Smooth muscle cell (in vitro differentiated cells): ENCODE results near the gene ME1. TPM values are rescaled to one million over a fixed set of nuclear protein-coding genes. Genes with fewer than 3 reads are reported as not detected.

Experiments used
- DNase-seq: peaks from one replicate; lab custom pipeline; 2025; ENCODE audit not compliant: unreplicated experiment; lab: John Stamatoyannopoulos, UW
- H2AFZ ChIP-seq: fragments of 200-600 bp; sonication (generic); 2 replicates; pipeline ENCODE4 v1.6.0; 2016; ENCODE audit warnings: antibody characterized with exemption, low read depth, mild to moderate bottlenecking
- H3F3A ChIP-seq: fragments of 200-600 bp; sonication (generic); 2 replicates; pipeline ENCODE4 v1.6.0; 2017; ENCODE audit warnings: antibody characterized with exemption, low read depth
- H3K27ac ChIP-seq: fragments of 200-600 bp; sonication (generic); 2 replicates; pipeline ENCODE4 v1.5.1; 2016; ENCODE audit warnings: low read depth, mild to moderate bottlenecking
- H3K27me3 ChIP-seq: fragments of 200-600 bp; sonication (generic); 2 replicates; pipeline ENCODE4 v1.6.1; 2016; ENCODE audit warnings: low read depth, mild to moderate bottlenecking
- H3K36me3 ChIP-seq: fragments of 200-600 bp; sonication (generic); 2 replicates; pipeline ENCODE4 v1.5.1; 2016; ENCODE audit warnings: low read depth
- H3K4me1 ChIP-seq: fragments of 200-600 bp; sonication (generic); 2 replicates; pipeline ENCODE4 v1.5.1; 2016; ENCODE audit warnings: low read depth
- H3K4me2 ChIP-seq: fragments of 200-600 bp; sonication (generic); 2 replicates; pipeline ENCODE4 v1.6.0; 2016; ENCODE audit warnings: mild to moderate bottlenecking
- H3K4me3 ChIP-seq: fragments of 200-600 bp; sonication (generic); 2 replicates; pipeline ENCODE4 v1.5.1; 2016; ENCODE audit warnings: mild to moderate bottlenecking
- H3K79me2 ChIP-seq: fragments of 200-600 bp; sonication (generic); 2 replicates; pipeline ENCODE4 v1.6.0; 2016; ENCODE audit warnings: low read depth, mild to moderate bottlenecking
- H3K9ac ChIP-seq: fragments of 200-600 bp; sonication (generic); 2 replicates; pipeline ENCODE4 v1.6.0; 2016; ENCODE audit warnings: low read depth
- H3K9me3 ChIP-seq: fragments of 200-600 bp; sonication (generic); replicated peaks from 2 replicates; pipeline ENCODE4 v1.5.1; 2016; ENCODE audit warnings: low read depth
- H4K20me1 ChIP-seq: fragments of 200-600 bp; sonication (generic); 2 replicates; pipeline ENCODE4 v1.6.0; 2016; ENCODE audit warnings: low read depth
- CTCF ChIP-seq: fragments of 200-600 bp; sonication (generic); IDR thresholded peaks from 2 replicates; pipeline ENCODE4 v1.5.1; 2017; ENCODE audit warnings: borderline replicate concordance, mild to moderate bottlenecking, antibody characterized with exemption; ENCODE audit not compliant: insufficient read depth, poor library complexity, severe bottlenecking
- WGBS: methylation state at CpG from one replicate; pipeline ENCODE4 v1.1.7; 2016; ENCODE audit warnings: low lambda C conversion rate; 5-methylcytosine and 5-hydroxymethylcytosine counted together
- polyA plus RNA-seq: library from polyadenylated mRNA; unstranded; fragments of >200 nt; fragmentation: Nextera tagmentation; extraction: Ambion mirVana; gene quantifications from 2 replicates; pipeline ENCODE4 v1.2.1, GENCODE V29; 2016
- total RNA-seq: library from RNA; depleted of rRNA; stranded (reverse); fragments of >200 nt; gene quantifications from 2 replicates; pipeline ENCODE4 v1.2.3, GENCODE V29; 2014

ME1 gene
- total and polyA plus RNA-seq, 2 experiments from 2014 or later, result 32.0 to 32.4 TPM

GRCh38 chr6:83215131-83216047 lies 215.5 kb downstream of the ME1 start:
- H3K9me3 ChIP-seq, result no peaks in the 10 kb centered on the region
- no peaks in the 10 kb centered on the region for H3K27me3 ChIP-seq
- H4K20me1 ChIP-seq, result no peaks in the 10 kb centered on the region
- no peak overlapping the region for H3K4me3 ChIP-seq
- peak; percentile 65 for TF ChIP-seq CTCF
- 60% methylated on average over 7 of the region's 7 CpGs for WGBS
- no peaks in the 10 kb centered on the region for H3F3A ChIP-seq
- H3K4me1 ChIP-seq, result no peaks in the 10 kb centered on the region
- no peak overlapping the region for H3K9ac ChIP-seq
- peaks cover 2% of the 10 kb centered on the region for H3K36me3 ChIP-seq
- no peak overlapping the region for H3K4me2 ChIP-seq
- H2AFZ ChIP-seq, result no peak overlapping the region
- H3K79me2 ChIP-seq, result no peaks in the 10 kb centered on the region
- peak overlapping the region; percentile 67 for H3K27ac ChIP-seq
- no peak for DNase-seq

GRCh38 chr6:83202031-83202430 lies 228.8 kb downstream of the ME1 start:
- H3K79me2 ChIP-seq, result no peaks in the 10 kb centered on the region
- WGBS, result 85% methylated on average over 4 of the region's 4 CpGs
- H2AFZ ChIP-seq, result no peak overlapping the region
- no peaks in the 10 kb centered on the region for H3K36me3 ChIP-seq
- H3K4me1 ChIP-seq, result no peaks in the 10 kb centered on the region
- H3K9me3 ChIP-seq, result no peaks in the 10 kb centered on the region
- H3K9ac ChIP-seq, result no peak overlapping the region
- H3K4me2 ChIP-seq, result no peak overlapping the region
- peaks cover 5% of the 10 kb centered on the region for H3F3A ChIP-seq
- no peak for DNase-seq
- no peaks in the 10 kb centered on the region for H4K20me1 ChIP-seq
- no peak overlapping the region for H3K4me3 ChIP-seq
- H3K27me3 ChIP-seq, result no peaks in the 10 kb centered on the region
- no peak overlapping the region for H3K27ac ChIP-seq
- TF ChIP-seq CTCF, result no peak

GRCh38 chr6:83199863-83200225 lies 231.0 kb downstream of the ME1 start:
- no peak overlapping the region for H2AFZ ChIP-seq
- no peaks in the 10 kb centered on the region for H3K36me3 ChIP-seq
- H4K20me1 ChIP-seq, result peaks cover 6% of the 10 kb centered on the region
- H3K4me2 ChIP-seq, result no peak overlapping the region
- H3K27me3 ChIP-seq, result no peaks in the 10 kb centered on the region
- peak overlapping the region; percentile 48 for H3K27ac ChIP-seq
- no peak overlapping the region for H3K4me3 ChIP-seq
- no peaks in the 10 kb centered on the region for H3K4me1 ChIP-seq
- no peaks in the 10 kb centered on the region for H3K79me2 ChIP-seq
- TF ChIP-seq CTCF, result no peak
- peaks cover 8% of the 10 kb centered on the region for H3F3A ChIP-seq
- no peak for DNase-seq
- H3K9me3 ChIP-seq, result no peaks in the 10 kb centered on the region
- 60% methylated on average over 2 of the region's 2 CpGs for WGBS
- no peak overlapping the region for H3K9ac ChIP-seq
